HTR-8/SVneo (cell line): ENCODE data around the gene SLC6A4.
A peak's percentile ranks its signal among the peaks of the same experiment; 100 is the strongest.

Experiments used
- DNase-seq: peaks from one replicate; pipeline ENCODE4 v3.0.0; 2011; ENCODE audit warnings: low spot score, mixed read lengths; ENCODE audit not compliant: insufficient read length
- FAIRE-seq: peaks from 2 replicates; lab custom pipeline; 2011; peaks lifted over from hg19 to GRCh38; lab: Jason Lieb, UNC

SLC6A4 gene

DNA sequence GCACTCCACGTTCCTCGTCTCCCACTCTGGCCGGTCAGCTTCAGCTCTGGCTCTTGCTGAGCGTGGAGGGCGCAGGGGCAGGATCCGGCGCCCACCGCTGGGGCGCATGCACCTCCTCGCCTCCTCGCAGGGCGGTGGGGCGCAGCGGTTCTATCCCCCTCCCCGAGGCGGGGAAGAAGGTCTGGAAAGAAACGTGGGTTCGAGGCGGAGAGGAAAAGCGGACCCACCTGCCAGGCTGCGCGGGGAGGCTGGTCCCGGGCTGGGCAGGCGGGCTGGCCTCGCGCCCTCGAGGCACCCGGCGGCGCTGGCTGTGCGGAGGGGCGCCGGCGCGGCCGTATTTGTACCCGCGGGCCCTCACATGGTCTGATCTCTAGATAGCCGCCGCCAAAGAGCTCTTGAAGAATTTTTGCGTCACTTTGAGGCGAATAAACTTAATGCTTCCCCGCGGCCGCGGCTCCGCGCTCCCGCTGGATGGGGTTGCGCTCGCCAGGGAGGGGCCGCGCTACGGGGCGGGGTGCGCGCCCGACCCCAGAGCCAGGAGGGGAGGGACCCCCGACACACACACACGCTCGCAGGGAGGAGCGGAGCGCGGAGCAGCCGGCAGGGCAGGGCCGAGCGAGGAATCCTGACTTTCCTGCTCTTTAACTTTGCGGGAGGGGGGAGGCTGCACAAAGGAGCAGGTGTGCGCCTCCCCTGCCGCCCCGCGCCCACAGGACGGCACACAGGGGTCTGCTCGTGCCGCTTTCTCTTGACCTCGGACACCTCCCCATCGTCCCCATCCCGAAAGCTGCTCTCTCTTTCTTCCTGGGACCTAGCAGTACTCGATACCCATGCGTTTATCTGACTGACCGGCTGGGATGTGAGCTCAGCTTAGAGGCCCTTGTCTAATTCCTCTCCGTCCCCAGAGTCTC lies at the start of gene SLC6A4:
Gene SLC6A4 (minus strand): TSS at position 312 of the 911 bp plus-strand sequence. CDS start 13,739 bp downstream, outside the sequence.
- FAIRE-seq (no peak), DNase-seq (no peak)

DNA sequence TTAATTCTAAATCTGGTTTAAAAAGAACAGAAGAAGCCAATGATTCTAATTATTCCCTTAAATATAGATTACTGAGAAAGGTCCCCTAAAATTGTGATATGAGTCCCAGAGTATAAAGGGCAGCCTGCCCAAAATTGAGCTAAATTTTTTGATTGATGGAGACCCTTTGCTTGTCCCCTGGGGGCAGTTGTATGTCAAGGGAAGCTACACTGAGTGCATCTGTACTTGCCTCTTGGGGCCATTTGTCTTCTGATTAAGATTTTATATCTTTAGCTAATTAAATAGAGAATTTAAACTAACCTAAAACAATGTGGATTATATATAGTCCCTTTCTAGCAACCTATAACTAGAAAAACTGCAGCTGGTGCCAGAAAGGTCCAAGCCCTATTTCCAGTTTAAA lies 43.7 kb upstream of the SLC6A4 start:
- FAIRE-seq = no peak
- DNase-seq = no peak

DNA sequence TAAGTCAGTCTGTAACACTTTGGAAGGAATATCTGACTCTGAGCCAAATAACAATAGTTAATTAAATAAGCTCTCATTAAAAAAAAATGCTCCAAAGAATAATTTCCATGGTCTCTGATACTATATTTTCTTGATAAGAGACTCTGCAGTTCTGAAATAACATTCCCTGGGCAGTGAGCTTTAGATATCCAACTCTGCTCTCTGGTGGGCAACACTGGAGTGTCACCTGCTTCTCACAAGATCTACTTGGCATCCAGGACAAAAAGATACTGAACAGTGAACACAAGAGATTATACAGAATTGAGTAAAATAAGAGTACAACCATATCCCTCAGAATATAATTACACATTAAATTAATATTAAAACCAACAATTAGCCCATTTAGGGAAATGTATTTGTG lies 42.5 kb upstream of the SLC6A4 start:
- FAIRE-seq (no peak), DNase-seq (peak; percentile 36)

DNA sequence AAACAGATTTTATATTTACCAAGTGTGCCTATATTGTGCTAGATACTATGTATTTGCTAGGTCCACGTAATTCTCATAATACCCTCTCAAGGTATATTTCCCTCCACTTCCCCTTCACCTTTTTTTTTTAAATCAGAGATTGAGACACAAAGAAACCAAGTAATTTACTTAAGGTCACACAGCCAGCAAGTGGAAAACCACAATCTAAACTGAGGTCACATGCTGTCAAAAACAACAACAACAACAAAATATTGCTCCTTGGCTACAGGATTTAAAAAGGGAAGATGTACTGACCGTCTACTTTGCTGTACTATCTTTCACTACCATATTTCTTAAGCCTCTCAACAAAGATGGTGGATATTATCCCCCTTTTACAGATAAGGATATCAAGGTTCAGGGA lies 40.4 kb upstream of the SLC6A4 start:
- DNase-seq (no peak), FAIRE-seq (no peak)

DNA sequence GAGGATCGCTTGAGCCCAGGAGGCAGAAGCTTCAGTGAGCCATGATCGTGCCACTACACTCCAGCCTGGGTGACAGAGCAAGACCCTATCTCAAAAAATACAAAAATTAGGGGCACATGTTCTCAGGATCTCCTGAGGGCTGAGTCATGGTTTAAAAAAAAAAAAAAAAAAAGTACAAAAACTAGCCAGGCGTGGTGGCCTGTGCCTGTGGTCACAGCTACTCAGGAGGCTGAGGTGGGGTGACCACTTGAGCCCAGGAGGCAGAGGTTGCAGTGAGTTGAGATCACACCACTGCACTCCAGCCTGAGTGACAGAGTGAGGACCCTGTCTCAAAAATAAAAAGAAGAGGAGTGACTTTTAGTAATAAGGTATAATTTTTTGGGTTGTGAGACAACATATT lies 39.4 kb upstream of the SLC6A4 start:
- FAIRE-seq (no peak), DNase-seq (no peak)

DNA sequence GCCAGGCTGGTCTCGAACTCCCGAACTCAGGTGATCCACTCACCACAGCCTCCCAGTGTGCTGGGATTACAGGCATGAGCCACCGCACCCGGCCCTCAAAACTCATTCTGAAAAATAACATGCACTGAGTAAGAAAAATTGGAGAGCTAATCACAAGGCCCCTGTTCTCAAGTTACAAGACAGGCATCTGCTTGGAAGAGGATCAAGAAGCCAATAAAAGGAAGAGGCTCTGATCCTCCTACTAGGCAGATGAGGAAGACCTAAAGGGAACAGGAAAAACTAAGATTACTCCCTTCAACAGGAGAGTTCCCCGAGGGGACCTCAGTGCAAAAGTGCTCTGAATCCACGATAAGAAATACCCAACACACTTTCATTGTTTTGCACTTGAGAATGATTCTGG lies 37.9 kb upstream of the SLC6A4 start:
- no peak for FAIRE-seq
- DNase-seq = no peak

DNA sequence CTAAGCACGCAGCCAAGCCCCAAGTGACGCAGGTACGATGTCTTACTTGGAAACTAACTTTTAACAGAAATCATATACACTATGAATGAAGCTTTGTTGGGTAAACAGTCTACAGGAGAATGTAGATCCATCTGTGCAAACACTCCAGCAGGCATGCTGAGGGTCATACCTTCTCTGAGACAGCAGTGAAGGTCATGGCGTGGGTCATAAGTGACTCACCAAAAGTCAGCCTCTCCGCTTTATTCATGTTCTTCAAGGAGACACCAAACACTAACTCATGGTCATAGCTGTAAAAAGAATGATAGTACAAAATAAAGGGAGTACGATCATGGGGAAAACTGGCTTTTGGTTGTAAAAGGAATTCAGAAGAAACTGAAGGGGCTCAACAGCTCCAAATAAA lies 35.6 kb upstream of the SLC6A4 start:
- no peak for DNase-seq
- FAIRE-seq = no peak

DNA sequence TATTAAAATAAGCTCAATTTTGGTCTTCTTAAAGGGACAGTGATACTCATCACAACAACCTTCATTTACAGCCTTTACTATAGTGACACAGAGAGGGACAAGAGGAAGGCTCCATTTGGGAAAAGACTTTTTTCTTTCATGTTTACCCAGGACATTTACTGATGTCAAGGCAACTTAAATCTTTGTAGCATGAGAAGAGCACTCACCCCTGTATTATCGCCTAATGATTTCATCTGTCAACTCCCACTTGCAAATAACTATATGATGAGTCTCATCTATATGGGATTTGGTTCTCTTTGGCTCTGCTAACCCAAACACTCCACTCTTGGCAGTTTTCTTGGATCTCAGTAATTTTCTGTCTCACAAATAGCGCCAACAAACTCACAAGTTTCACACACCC lies 32.1 kb upstream of the SLC6A4 start:
- no peak for DNase-seq
- FAIRE-seq = no peak

DNA sequence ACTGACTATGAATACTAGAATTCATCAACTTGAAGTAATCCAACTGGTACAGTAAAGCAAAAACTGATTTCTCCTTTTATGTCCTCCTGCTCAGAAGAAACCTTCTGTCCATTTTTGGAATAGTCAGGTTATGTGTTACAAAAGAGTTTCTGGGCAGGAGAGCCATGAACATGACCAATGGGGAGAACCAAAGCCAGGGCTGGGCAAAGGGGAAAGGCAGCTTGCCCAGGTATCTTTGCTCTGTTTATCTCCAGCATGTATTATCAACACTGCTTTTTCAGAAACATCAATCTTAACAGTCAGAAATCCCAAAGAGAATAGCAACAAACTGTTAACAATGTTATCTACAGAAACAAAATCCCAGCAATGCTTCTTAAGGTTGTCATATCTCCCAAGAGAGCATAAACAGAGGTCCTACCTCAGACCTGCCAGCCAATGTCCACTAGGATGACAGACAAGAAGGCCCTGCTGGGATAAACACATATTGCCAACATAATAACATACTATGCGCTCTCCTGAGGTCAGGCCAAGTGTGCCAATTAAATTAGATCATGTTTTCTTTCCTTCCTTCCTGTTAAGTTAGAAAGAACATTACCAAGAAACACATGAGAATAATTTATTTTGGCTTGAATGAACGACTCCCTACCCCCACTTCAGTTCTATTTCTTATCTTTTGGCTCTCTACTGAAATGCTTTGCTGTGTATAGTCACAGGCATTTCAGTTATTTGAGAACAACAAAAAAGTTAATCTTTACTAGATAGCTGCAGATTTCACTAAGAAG lies 28.2 kb upstream of the SLC6A4 start:
- FAIRE-seq = no peak

DNA sequence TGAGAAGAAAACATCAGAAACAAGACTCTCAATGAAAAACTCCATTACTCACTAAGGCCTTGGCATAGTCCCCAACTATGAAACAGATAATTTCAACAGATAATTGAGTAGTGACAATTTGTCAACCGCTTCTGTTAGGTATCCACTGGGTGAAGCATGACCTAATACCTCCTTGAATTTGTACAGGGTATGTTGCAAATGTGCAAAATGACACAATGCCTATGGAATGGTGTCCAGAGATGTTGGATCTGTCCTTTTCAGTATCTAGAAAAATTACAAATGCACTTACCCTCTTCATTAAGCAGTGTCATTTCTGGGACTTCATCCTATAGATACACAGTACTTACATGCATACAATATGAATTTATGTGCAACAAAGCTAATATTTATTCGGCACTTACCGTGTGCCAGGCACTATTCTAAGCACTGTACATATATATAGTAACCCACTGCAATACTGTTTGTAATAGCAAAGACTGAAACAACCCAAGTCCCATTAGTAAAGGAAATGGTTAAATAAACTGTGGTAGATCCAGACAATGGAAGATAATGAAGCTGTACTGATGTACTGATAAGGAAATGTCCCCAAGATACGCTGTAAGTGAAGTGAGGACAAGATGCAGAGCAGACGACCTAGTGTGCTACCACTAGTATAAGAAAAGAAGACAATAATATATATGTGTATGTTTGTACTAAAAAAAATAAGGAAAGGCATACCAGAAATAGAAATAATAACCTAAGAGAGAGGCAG lies 21.4 kb upstream of the SLC6A4 start:
- FAIRE-seq (no peak), DNase-seq (no peak)

More for the DNA sequence above, 28.2 kb upstream of the SLC6A4 start:
- no peak for DNase-seq

DNA sequence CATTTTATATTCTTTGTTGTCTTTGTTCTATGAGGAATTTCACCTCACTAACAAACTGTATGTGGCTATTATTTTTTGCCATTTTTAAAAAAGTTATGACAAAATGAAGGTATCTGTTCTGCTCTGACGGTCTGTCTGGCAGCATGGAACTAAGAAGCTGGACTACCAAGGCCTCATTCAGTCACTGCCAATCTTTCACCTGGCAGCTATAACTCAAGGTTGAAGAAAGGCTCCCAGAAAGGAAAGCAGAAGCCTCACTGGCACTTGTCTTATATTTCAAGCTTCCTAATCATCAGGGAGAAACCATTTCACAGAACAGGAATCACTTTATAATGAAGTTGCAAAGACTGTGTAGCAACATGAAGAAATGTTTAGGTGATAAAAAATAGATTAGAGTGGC lies 18.7 kb upstream of the SLC6A4 start:
- DNase-seq = no peak
- FAIRE-seq = no peak

DNA sequence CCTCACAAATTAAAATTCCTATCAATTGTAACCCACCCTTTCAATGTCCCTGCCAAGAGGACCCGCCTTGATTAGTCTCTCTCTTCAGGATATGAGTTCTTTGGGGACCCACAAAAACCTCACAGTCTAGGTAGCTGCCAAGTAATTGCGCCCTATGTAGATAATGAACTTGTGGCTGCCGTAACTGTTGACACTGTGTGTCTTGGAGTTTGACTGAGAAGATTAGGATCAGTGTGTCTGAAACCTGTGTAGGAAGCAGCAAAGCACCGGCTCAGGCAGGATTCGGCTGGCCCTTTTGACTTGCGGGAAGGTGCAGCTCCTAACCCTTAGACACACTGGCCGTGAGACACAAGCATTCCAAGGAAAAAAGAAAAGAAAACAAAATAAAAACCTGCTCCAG lies 17.8 kb upstream of the SLC6A4 start:
- FAIRE-seq (no peak), DNase-seq (no peak)

DNA sequence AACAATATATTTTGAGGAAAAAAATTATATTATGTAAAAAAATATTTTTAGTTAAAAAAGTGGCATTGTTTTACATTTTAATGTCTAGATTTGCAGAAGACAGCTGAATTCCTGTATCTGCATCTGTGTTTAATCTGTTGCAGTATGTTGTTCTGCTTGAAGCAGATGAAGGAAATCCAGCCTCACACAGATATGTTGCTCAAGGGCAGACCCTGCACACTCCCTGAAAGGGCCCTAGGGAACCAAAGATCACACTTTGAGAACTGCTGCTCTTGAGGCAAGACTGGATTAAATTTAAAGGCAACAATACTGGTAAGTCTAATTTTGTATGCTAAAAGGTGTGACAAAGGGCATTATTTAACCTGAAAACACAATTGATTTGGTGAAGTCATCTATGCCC lies 16.4 kb upstream of the SLC6A4 start:
- FAIRE-seq (no peak), DNase-seq (no peak)

DNA sequence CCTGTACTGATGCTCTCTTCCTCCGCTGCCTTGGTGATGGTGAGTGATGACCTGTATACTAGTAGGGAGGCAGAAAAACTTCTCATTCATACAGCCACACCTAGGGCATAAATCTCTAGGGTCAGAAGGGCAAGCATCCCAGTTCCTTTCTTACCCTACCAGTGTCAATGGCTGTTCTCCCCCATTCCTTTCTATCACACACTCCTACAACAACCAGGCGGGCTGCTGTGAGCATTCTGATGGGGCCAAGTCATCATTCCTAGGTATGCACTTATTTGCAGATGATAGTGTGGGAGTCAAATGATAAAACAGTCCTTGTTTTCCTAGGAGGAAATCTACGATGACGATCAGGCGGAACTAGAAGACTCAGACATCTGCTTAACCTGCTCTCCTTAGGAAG lies 14.0 kb upstream of the SLC6A4 start:
- no peak for FAIRE-seq
- no peak for DNase-seq

DNA sequence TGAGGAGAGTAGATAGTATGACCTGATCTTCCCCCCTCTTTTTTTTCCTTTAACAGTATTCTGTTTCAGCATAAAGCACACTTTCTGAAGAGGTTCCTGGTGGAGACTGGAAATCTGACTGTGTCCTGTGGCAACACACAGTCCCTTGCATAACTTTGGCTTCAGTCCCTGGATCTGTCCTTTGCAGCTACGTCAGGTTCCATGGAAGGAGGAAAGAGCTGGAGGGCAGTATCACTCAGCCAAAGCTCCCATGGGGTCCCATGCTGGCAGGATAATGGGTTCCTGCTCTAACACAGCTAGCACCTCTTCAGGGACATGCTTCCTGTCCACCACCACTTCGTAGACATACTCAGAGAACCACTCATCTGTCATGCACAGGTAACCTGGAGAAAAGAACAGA lies 13.3 kb upstream of the SLC6A4 start:
- FAIRE-seq (no peak), DNase-seq (no peak)

DNA sequence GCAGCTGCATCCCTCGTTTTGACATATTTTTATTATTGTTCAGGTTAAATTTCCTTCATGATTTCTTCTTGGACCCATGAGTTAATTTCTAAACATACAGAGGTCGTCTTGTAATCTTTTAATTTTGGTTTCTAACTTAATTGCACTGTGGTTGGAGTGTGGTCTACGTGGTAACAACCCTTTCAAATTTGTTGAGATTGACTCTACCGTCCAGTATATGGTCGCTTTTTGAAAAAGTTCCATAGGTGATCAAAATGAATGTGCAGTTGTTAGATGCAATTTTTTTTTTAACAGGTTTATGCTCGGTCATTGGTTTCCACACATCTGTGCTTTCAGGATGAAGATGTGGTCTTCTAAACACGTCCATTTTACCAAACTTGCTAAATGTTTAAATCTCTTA lies 11.0 kb upstream of the SLC6A4 start:
- DNase-seq (no peak), FAIRE-seq (no peak)

DNA sequence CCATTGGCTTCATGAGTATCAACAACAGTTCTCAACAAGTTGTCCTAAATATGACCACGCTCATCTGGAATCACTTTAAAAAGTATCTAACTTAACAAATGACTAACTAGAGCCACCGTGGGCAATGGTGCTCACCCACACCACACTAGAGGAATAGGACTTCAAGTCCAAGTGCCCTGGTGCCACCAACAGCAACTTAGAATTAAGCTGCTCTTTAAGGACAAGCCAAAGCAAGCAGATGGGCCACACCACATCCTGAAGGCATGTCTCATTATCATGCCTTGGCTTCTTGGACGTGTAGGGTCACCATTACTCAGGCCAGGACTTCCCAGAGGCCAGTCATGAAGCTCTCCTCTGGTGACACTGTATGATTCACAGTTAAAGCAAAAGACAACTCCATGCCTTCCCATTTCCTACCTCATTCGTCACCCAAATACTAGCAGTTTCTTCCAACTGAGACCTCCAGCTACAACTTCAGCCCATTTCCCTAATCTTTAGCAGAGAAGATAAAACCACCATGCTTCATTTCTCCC lies 9.4 kb upstream of the SLC6A4 start:
- no peak for FAIRE-seq
- DNase-seq = no peak

DNA sequence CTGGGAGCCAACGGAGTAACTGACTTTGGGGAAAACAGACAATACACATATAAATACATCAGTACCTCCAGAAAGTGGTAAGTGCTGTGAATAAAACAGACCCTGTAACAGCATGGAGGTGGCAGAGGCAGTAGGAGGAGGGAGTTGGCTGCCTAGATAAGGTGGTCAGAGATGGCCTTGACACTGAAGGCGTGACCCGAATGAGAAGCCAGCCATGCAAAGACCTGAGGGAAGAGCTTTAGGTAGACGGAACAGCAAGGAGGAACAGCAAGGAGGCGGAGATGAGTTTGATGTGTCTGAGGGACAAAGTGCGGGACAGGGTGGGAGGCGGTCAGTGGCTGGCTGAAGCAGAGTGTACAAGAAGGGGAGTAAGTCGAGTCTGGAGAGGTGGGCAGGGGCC lies 8.1 kb upstream of the SLC6A4 start:
- FAIRE-seq (no peak), DNase-seq (no peak)

DNA sequence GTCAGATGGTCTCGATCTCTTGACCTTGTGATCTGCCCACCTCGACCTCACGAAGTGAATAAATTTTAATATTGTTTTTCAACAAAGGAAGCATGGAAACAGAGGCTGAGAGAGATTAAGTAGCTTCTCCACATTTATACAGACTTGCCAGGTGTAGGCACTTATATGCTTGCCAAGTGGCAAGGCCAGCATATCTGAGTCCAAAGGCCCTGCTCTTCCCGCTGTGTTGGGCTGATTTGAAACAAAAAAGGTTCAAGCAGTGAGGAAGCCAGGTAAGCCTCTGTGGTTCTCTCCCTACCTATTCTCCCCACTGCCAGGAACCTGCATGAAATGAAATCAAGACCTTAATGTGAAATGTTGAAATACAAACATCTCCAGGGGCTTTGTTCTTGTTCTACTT lies 7.5 kb upstream of the SLC6A4 start:
- FAIRE-seq = no peak
- no peak for DNase-seq

DNA sequence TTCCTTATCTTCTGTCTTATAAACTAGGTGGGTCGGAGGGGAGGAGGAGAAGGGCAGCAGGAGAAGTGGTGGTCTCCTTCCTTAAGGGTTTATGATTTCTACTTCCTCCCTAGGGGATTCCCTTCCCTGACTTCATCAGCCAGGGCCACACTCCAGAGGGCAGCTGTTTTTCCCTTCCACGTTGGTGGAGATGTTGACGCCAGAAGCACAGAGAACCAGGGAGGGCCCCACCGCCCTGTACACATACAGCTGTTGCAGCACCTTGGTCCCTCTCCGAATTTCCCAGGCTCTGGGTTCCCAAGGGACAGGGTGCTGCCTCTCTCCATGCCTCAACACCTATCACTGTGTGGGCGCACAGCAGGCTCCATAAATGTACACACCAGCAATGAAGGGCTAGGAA lies 5.6 kb upstream of the SLC6A4 start:
- DNase-seq (no peak), FAIRE-seq (no peak)

DNA sequence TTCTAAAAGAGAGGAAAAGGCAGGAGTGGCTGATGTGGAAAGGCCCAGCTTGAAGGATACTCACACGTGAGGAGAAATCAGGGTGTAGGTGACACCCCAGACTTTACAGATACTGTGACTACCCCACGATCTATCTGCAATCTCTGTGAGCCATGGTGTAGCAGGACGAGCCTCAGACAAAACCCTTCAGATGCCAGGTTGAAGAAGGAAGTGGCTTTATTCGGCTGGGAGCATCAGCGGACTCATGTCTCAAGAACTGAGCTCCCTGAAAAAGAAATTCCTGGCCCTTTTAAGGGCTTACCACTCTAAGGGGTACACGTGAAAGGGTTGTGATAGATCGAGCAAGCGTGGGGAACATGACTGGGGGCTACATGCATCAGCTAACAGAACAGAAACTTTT lies 4.7 kb upstream of the SLC6A4 start:
- DNase-seq (no peak), FAIRE-seq (no peak)
